HG02973 (cell line): Measurements from ENCODE around the gene FARS2.

Source experiments
- ATAC-seq: cut with Tn5 transposase; IDR thresholded peaks from one replicate; pipeline ENCODE4 v1.9.1; 2021; ENCODE audit warnings: moderate library complexity; ENCODE audit not compliant: unreplicated experiment

FARS2 gene

GRCh38 chr6:5745081-5745480, 483.8 kb downstream of the FARS2 start:
- no peak for ATAC-seq

- no peak for ATAC-seq
These were observed 484.9 kb downstream of the FARS2 start for GRCh38 chr6:5746053-5746758.

- ATAC-seq, result no peak
These were observed 485.4 kb downstream of the FARS2 start for GRCh38 chr6:5746759-5747130.

GRCh38 chr6:5747379-5747778, 486.1 kb downstream of the FARS2 start:
- no peak for ATAC-seq

GRCh38 chr6:5749016-5749650, 487.8 kb downstream of the FARS2 start:
- ATAC-seq, result no peak

- no peak for ATAC-seq
These were observed 488.4 kb downstream of the FARS2 start for GRCh38 chr6:5749651-5750215.

GRCh38 chr6:5751525-5752390, 490.4 kb downstream of the FARS2 start:
- ATAC-seq, result no peak

GRCh38 chr6:5752391-5752680, 491.0 kb downstream of the FARS2 start:
- ATAC-seq, result no peak

- no peak for ATAC-seq
These were observed 491.9 kb downstream of the FARS2 start for GRCh38 chr6:5753209-5753608.

- no peak for ATAC-seq
These were observed 493.6 kb downstream of the FARS2 start for GRCh38 chr6:5754904-5755303.

GRCh38 chr6:5759571-5759970, 498.3 kb downstream of the FARS2 start:
- no peak for ATAC-seq

GRCh38 chr6:5761370-5761769, 500.1 kb downstream of the FARS2 start:
- no peak for ATAC-seq

GRCh38 chr6:5762561-5762968, 501.3 kb downstream of the FARS2 start:
- no peak for ATAC-seq

- ATAC-seq, result no peak
These were observed 502.1 kb downstream of the FARS2 start for GRCh38 chr6:5763407-5763806.

- ATAC-seq, result no peak
These were observed 502.6 kb downstream of the FARS2 start for GRCh38 chr6:5763871-5764270.

GRCh38 chr6:5764401-5764955, 503.2 kb downstream of the FARS2 start:
- no peak for ATAC-seq

GRCh38 chr6:5765141-5765760, 503.9 kb downstream of the FARS2 start:
- no peak for ATAC-seq

- no peak for ATAC-seq
These were observed 504.9 kb downstream of the FARS2 start for GRCh38 chr6:5766260-5766659.

- no peak for ATAC-seq
These were observed 506.2 kb downstream of the FARS2 start for GRCh38 chr6:5767471-5767870.

- no peak for ATAC-seq
These were observed 509.9 kb downstream of the FARS2 start for GRCh38 chr6:5771211-5771610.
